A549 (cell line): ENCODE measurements around the gene CCDC71L.

Experiments used
- EHMT2 ChIP-seq: fragments of 200-600 bp; sonication (generic); IDR thresholded peaks from 2 replicates; pipeline ENCODE4 v1.6.1; 2016; ENCODE audit warnings: antibody characterized with exemption, low read depth, mild to moderate bottlenecking, moderate library complexity
- ESRRA ChIP-seq: fragments of 150-350 bp; IDR thresholded peaks from 2 replicates; pipeline ENCODE4 v1.6.1; 2014; ENCODE audit warnings: mild to moderate bottlenecking, low read length, borderline replicate concordance
- PHF8 ChIP-seq: fragments of 200-600 bp; sonication (generic); IDR thresholded peaks from 2 replicates; pipeline ENCODE4 v1.6.1; 2016; ENCODE audit warnings: low read depth, mild to moderate bottlenecking, antibody characterized with exemption, moderate library complexity, borderline replicate concordance
- POLR2A ChIP-seq: IDR thresholded peaks from 2 replicates; pipeline ENCODE4 v1.6.1; 2012; ENCODE audit warnings: mild to moderate bottlenecking, low read length
- SREBF2 ChIP-seq: fragments of 450-650 bp; IDR thresholded peaks from 2 replicates; pipeline ENCODE4 v1.6.1; 2014; ENCODE audit warnings: mild to moderate bottlenecking, moderate library complexity
- USF2 ChIP-seq: fragments of 450-650 bp; IDR thresholded peaks from 2 replicates; pipeline ENCODE4 v1.6.1; 2014; ENCODE audit warnings: antibody characterized with exemption
- TF ChIP-seq, protein P1 (sequence below): fragments of 250-450 bp; sonication (Bioruptor Pico); IDR thresholded peaks from 2 replicates; pipeline ENCODE4 v1.5.0; 2021; ENCODE audit warnings: mild to moderate bottlenecking, moderate library complexity, borderline replicate concordance
- TF ChIP-seq, protein P2 (sequence below): fragments of >200 bp; sonication (Bioruptor Twin); formaldehyde crosslinking; IDR thresholded peaks from 3 replicates; pipeline ENCODE4 v1.5.1; 2016

- no peak for TF ChIP-seq POLR2A
- TF ChIP-seq USF2, result no peak
- no peak for TF ChIP-seq ESRRA
- TF ChIP-seq, protein P1, sequence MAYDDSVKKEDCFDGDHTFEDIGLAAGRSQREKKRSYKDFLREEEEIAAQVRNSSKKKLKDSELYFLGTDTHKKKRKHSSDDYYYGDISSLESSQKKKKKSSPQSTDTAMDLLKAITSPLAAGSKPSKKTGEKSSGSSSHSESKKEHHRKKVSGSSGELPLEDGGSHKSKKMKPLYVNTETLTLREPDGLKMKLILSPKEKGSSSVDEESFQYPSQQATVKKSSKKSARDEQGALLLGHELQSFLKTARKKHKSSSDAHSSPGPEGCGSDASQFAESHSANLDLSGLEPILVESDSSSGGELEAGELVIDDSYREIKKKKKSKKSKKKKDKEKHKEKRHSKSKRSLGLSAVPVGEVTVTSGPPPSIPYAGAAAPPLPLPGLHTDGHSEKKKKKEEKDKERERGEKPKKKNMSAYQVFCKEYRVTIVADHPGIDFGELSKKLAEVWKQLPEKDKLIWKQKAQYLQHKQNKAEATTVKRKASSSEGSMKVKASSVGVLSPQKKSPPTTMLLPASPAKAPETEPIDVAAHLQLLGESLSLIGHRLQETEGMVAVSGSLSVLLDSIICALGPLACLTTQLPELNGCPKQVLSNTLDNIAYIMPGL, result no peak
- TF ChIP-seq, protein P2, sequence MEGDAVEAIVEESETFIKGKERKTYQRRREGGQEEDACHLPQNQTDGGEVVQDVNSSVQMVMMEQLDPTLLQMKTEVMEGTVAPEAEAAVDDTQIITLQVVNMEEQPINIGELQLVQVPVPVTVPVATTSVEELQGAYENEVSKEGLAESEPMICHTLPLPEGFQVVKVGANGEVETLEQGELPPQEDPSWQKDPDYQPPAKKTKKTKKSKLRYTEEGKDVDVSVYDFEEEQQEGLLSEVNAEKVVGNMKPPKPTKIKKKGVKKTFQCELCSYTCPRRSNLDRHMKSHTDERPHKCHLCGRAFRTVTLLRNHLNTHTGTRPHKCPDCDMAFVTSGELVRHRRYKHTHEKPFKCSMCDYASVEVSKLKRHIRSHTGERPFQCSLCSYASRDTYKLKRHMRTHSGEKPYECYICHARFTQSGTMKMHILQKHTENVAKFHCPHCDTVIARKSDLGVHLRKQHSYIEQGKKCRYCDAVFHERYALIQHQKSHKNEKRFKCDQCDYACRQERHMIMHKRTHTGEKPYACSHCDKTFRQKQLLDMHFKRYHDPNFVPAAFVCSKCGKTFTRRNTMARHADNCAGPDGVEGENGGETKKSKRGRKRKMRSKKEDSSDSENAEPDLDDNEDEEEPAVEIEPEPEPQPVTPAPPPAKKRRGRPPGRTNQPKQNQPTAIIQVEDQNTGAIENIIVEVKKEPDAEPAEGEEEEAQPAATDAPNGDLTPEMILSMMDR, result no peak
- no peak for TF ChIP-seq SREBF2
- no peak for TF ChIP-seq PHF8
- no peak for TF ChIP-seq EHMT2
These were observed 3.6 kb downstream of the CCDC71L start for GRCh38 chr7:106657085-106657991.
